ENCODE measurements around the gene LRP11.

Gene LRP11

GRCh38 chr6:149907317-149907716, 43.2 kb upstream of the LRP11 start:
- H3K4me3 ChIP-seq (ENCODE audit: low read length), result no peak overlapping the region
- no peak for TF ChIP-seq CTCF (IDR thresholded peaks at IDR 0.05; ENCODE audit: insufficient read depth, low read depth, low read length, missing control alignments)

GRCh38 chr6:149906405-149906804, 42.2 kb upstream of the LRP11 start:
- no peak for DNase-seq (ENCODE audit: low read depth)
- no peak for TF ChIP-seq CTCF (IDR thresholded peaks at IDR 0.05; ENCODE audit: insufficient read depth, low read depth, low read length, missing control alignments)
- no peak overlapping the region for H3K4me3 ChIP-seq (ENCODE audit: low read length)

More at GRCh38 chr6:149907317-149907716, 43.2 kb upstream of the LRP11 start:
- no peak for DNase-seq (ENCODE audit: low read depth)

- DNase-seq (ENCODE audit: low read depth), result no peak
- H3K4me3 ChIP-seq (ENCODE audit: low read length), result no peak overlapping the region
- no peak for TF ChIP-seq CTCF (IDR thresholded peaks at IDR 0.05; ENCODE audit: insufficient read depth, low read depth, low read length, missing control alignments)
These were observed 41.8 kb upstream of the LRP11 start for GRCh38 chr6:149905911-149906371.

- TF ChIP-seq CTCF (IDR thresholded peaks at IDR 0.05; ENCODE audit: insufficient read depth, low read depth, low read length, missing control alignments), result no peak
- H3K4me3 ChIP-seq (ENCODE audit: low read length), result no peak overlapping the region
- no peak for DNase-seq (ENCODE audit: low read depth)
These were observed 41.3 kb upstream of the LRP11 start for GRCh38 chr6:149905371-149905910.

GRCh38 chr6:149904661-149905370, 40.7 kb upstream of the LRP11 start:
- no peak for TF ChIP-seq CTCF (IDR thresholded peaks at IDR 0.05; ENCODE audit: insufficient read depth, low read depth, low read length, missing control alignments)
- H3K4me3 ChIP-seq (ENCODE audit: low read length), result no peak overlapping the region

GRCh38 chr6:149903938-149904611, 39.9 kb upstream of the LRP11 start:
- DNase-seq (ENCODE audit: low read depth), result no peak
- no peak for TF ChIP-seq CTCF (IDR thresholded peaks at IDR 0.05; ENCODE audit: insufficient read depth, low read depth, low read length, missing control alignments)
- no peak overlapping the region for H3K4me3 ChIP-seq (ENCODE audit: low read length)

More at GRCh38 chr6:149904661-149905370, 40.7 kb upstream of the LRP11 start:
- no peak for DNase-seq (ENCODE audit: low read depth)

Data from epithelial cell of esophagus (primary cell).